ENCODE measurements around the gene SRRM2.

Gene SRRM2

GRCh38 chr16:2798723-2799204 lies 46.3 kb downstream of the SRRM2 start:
- DNase-seq (ENCODE audit: low read depth): no peak

DNA sequence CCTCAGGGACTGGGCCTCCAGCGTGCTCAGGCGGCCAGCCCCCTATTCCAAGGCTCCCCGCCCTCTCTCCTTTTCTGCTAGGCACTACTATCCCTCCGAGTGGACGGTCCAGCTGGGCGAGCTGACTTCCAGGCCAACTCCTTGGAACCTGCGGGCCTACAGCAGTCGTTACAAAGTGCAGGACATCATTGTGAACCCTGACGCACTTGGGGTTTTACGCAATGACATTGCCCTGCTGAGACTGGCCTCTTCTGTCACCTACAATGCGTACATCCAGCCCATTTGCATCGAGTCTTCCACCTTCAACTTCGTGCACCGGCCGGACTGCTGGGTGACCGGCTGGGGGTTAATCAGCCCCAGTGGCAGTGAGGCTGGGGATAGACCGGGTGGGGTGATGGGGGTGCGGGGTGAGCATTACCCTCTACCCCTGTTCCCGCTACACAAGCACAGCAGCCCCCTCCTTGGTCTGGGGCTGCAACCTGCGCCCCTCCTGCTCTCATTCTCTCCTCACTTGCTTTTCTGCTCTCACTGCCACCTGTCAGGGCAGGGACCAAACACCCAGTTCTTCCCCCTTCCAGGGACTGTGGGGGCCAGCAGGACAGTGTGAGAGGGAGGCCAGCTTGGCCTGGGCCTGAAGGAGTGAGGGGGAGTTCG lies 46.9 kb downstream of the SRRM2 start:
- DNase-seq (ENCODE audit: low read depth): no peak

DNA sequence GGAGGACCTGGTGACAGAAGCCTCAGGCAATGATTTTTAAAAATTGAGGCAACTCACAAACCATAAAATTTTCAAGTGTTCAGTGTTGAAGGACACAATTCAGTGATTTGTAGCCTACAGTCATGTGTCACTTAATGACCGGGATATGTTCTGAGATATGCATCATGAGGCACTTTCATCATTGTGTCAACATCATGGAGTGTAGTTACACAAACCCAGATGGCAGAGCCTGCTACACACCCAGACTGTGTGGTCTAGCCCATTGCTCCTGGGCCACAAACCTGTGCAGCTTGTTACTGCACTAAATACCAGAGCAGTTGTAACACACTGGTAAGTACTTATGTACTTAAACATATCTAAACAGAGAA lies 47.4 kb downstream of the SRRM2 start:
- no peak for DNase-seq (ENCODE audit: low read depth)

DNA sequence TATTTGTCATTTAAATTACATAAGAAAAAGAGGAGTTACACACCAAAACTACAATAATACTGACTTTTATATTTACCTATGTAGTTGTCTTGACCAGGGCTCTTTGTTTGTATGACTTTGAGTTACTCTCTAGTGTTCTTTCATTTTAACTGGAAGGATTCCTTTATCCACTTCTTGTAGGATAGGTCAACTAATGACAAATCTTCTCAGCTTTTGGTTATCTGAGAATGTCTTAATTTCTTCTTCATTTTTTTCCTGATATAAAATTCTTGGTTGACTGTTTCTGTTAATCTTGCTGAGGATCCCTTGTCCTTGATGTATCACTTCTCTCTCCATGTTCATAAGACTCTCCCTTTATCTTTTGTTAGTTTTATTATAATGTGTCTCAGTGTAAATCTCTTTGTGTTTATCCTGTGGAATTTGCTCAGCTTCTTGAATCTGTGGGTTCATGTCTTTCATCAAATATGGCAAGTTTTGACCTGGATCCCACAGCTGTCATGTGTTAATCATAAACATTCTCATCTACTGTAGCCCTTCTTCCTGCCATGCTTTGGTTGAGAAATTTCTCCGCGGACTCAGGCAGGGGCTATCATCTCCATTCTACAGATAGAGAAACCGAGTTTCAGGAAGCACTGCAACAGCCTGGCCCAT lies 51.2 kb downstream of the SRRM2 start:
- no peak for DNase-seq (ENCODE audit: low read depth)

GRCh38 chr16:2804728-2805127 lies 52.3 kb downstream of the SRRM2 start:
- DNase-seq (ENCODE audit: low read depth): no peak

DNA sequence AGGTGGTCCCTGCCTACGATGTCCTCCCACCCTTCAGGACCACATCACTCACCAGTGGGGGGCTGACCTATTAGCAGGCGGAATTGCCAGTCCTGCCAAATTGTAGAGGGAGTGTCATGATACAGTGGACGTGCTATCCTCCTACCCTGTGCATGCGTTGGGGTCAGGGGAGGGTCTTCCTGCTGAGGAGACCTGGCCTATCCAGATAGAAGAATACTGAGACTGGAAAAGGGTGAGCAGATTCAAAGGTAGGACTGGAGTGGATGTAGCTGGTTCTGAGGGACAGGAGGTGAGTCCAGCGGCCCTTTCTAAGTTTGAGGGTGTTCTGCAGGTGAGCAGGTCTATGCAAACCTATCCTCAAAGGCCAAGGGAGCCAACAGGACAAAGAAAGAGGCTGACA lies 53.8 kb downstream of the SRRM2 start:
- DNase-seq (ENCODE audit: low read depth): no peak

DNA sequence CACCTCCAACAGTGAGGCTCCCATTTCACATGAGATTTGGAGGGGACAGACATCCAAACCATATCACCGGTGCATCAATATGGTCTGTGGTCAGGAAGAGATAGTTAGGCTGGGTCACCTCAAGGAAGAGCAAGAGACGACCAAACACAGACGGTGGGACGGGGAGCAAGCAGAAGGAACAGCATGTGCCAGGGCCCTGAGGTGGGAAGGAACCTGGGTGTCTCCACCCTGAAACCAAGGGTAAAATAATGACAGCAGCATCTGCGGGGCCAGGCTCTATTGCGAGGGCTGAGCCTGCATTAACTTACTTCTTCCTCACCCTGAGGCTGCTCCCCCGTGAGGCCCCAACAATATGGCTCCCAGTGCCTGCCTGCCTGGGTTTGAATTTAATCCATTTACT lies 55.7 kb downstream of the SRRM2 start:
- no peak for DNase-seq (ENCODE audit: low read depth)

GRCh38 chr16:2809149-2809760 lies 56.8 kb downstream of the SRRM2 start:
- no peak for DNase-seq (ENCODE audit: low read depth)

DNA sequence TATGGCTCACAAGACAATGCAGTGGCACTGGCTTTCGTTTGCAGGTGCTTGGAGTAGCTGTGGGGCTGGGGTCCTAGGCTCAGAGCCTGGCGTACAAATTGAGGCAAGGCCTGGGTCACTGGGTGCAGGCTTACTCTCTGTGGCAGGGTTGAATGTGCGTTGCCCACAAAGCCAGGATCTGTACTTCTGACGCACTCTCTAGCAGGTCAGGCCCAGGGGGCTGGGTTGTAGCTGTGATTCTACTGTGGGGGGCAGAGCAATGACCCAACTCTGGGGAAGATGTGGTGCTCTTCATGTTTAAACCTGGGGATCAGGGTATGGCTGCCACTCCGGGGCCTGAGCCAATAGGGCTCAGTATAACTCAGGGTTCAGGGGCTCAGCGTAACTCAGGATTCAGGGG lies 58.2 kb downstream of the SRRM2 start:
- DNase-seq (ENCODE audit: low read depth): no peak

- no peak for DNase-seq (ENCODE audit: low read depth)
Measured at GRCh38 chr16:2811703-2812471, 59.4 kb downstream of the SRRM2 start.

DNA sequence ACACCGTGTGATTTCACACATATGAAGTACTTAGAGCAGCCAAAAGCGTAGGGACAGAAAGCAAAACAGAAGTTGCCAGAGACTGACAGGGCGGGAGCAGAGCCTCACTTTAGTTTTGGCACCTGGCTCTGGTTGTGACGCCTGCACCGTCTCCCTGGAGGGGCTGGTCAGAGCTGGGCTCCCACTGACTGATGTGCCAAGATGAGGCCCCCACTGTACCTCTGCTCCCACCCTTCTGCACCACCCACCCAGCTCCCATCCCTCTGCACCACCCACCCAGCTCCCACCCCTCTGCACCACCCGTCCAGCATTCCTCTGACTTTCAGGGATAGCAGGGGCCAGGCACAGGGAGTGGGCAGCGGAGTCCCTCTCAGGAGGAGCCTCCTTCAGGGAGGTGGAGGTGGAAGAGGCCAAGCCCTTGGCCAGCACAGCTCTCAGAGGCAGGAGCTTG lies 61.4 kb downstream of the SRRM2 start:
- DNase-seq (ENCODE audit: low read depth): no peak

DNA sequence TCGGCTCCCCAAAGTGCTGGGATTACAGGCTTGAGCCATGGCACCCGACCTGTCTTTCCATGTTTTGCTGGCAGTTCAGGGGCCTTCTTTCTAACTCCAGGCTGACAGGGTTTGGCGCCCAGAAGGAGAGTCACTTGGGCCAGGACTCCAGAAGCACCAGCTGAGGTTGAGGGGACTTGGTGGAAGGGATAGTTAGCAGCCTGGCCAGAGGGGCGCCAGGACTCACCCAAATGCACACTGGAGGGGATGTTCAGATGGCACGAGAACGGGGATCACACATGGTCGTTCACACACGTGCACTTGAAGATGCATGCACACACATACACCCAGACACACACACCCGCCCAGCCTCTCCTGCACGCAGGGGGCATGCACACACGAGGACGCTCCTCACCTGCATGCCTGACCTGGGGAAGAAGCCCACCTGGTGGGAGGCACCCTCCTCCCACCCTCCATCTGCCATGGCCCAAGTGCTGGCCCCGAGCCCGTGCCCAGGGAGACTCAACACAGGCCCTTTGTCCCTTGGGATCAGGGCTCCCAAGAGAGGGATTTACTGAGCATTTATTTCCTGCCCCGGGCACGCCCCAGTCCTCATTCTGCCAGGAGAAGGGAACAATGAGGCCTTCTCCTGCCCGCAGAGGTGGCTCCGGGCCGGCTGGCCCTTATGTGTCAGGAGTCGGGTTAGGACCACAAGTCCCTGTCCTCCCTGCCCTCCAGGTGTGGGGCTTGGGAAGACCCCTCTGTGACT lies 62.3 kb downstream of the SRRM2 start:
- DNase-seq (ENCODE audit: low read depth): no peak

DNA sequence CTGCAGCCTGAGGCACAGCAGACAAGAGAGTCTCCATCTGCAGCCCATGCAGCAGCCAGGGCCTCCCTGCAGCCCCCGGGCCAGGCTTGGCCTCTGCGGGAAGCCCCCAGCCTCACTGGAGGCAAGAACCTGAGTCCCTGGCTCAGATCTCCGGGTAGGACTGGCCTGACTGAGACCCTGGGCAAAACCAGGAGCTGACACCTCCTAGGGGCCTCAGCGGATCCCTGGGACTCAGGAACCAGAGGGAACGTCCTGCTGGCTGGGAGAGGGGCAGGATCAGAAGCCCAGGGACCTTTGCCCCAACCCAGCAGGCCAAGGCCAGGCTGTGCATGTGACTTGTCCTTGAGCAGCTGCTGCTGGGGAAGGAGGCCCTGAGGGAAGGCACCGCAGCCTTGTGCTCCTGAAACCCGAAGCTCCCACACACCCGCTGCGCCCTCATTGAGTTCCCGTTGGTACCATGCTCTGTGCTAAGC lies 62.9 kb downstream of the SRRM2 start:
- no peak for DNase-seq (ENCODE audit: low read depth)

GRCh38 chr16:2816751-2817339 lies 64.4 kb downstream of the SRRM2 start, which contains the start of gene PRSS21:
PRSS21 (plus strand) TSS chr16:2817237; CDS start chr16:2817269, 32 bp downstream.
- DNase-seq (ENCODE audit: low read depth): no peak

DNA sequence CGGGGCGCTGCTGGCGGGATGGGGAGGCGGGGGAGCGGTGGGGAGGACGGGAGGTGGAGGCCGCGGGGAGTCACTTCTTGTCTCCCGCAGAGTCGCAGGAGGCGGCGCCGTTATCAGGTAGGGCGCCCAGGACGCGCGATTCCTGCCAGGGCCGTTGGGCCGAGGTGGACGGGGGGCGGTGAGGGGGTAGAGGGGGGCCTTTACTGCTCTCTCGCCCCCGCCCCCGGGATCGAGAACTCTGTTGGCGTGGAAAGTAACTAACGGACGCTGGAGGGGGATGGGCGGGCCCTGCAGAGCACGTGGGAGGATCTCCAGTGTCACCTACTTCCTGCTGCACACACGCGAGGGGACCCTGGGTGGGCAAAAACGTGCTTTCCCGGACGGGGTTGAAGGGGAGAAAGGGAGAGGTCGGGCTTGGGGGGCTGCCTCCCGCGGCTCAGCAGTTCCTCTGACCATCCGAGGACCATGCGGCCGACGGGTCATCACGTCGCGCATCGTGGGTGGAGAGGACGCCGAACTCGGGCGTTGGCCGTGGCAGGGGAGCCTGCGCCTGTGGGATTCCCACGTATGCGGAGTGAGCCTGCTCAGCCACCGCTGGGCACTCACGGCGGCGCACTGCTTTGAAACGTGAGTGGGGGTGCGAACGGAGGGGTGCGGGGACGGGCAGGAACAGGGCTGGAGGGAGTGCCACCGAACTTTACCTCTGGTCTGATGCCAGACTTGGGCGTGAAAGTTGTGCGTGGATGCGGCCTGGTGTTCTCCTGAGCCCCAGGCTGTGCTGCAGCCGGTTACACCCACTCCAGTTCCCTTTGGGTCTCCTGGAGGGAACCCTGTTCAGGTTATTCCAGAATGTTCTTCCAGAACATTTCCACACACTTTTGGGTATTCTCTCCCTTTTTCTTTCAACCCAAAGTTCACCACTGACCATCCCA lies 65.2 kb downstream of the SRRM2 start:
- DNase-seq (ENCODE audit: low read depth): no peak

DNA sequence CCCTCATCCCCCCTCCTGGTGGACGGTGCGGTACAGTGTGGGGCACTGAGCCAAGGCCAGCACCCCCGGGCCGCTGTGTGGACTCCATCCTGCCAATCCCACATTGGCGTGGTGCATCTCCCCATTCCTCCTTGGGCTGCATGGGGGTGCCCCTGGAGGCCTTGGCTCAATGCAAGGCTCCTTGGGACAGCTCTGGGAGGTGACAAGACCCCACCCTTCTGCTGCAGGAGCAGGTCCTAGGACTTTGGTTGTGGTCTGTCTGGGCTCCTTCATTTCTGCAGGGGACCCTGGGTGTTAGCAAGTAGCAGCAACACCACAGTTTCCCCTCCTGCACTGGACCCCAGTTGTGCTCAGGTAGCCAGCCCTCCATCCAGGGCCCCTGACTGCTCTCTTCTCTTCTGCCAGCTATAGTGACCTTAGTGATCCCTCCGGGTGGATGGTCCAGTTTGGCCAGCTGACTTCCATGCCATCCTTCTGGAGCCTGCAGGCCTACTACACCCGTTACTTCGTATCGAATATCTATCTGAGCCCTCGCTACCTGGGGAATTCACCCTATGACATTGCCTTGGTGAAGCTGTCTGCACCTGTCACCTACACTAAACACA lies 65.9 kb downstream of the SRRM2 start:
- DNase-seq (ENCODE audit: low read depth): no peak

GRCh38 chr16:2819179-2819938 lies 66.9 kb downstream of the SRRM2 start:
- no peak for DNase-seq (ENCODE audit: low read depth)

GRCh38 chr16:2819939-2820835 lies 67.7 kb downstream of the SRRM2 start:
- DNase-seq (ENCODE audit: low read depth): no peak

Measured in EH (cell line).